Aorta (tissue), 5 donors: ENCODE data around the gene ERGIC1. TPM values are rescaled to one million over a fixed set of nuclear protein-coding genes. Genes with fewer than 3 reads are reported as not detected.

Experiments
- ATAC-seq: fragments of 200-7000 bp; cut with Tn5 transposase; one replicate; pipeline ENCODE4 v1.9.1; 2022; ENCODE audit warnings: moderate library complexity; ENCODE audit not compliant: low FRiP score
- DNase-seq, 2 donors: peaks; one replicate each; pipeline ENCODE4 v3.0.0-alpha.2; 2020
- H3K27ac ChIP-seq, 2 donors: one replicate each; pipeline ENCODE4 v1.5.1; 2013; ENCODE audit warnings: low read length in 2 of 2, mild to moderate bottlenecking in 2 of 2, moderate library complexity in 2 of 2, control low read depth in 1 of 2, inconsistent platforms in 1 of 2, low read depth in 1 of 2
- H3K27me3 ChIP-seq, 2 donors: one replicate each; pipeline ENCODE4 v1.6.1; 2013; ENCODE audit warnings: control low read depth in 1 of 2, low read length in 1 of 2, mild to moderate bottlenecking in 1 of 2, moderate library complexity in 1 of 2; ENCODE audit not compliant: insufficient read depth in 2 of 2, control insufficient read depth in 1 of 2
- H3K36me3 ChIP-seq, 2 donors: one replicate each; pipeline ENCODE4 v1.6.1; 2013; ENCODE audit warnings: control low read depth in 1 of 2, low read length in 1 of 2, mild to moderate bottlenecking in 1 of 2; ENCODE audit not compliant: insufficient read depth in 2 of 2, control insufficient read depth in 1 of 2
- H3K4me1 ChIP-seq, 2 donors: one replicate each; pipeline ENCODE4 v1.6.1; 2013; ENCODE audit warnings: low read length in 2 of 2, control low read depth in 1 of 2, mild to moderate bottlenecking in 1 of 2, moderate library complexity in 1 of 2; ENCODE audit not compliant: insufficient read depth in 2 of 2, control insufficient read depth in 1 of 2
- H3K4me3 ChIP-seq, 2 donors: one replicate each; pipeline ENCODE4 v1.5.1; 2013; ENCODE audit warnings: low read length in 2 of 2, control low read depth in 1 of 2, mild to moderate bottlenecking in 1 of 2
- H3K9me3 ChIP-seq: one replicate; pipeline ENCODE4 v1.6.1; 2013; ENCODE audit warnings: mild to moderate bottlenecking, low read length; ENCODE audit not compliant: control insufficient read depth
- WGBS, 2 donors: extraction: QIAGEN DNeasy Blood & Tissue Kit; methylation state at CpG; one replicate each; pipeline ENCODE4 v1.1.7; 2013; 5-methylcytosine and 5-hydroxymethylcytosine counted together
- intact Hi-C, 2 donors: fragments of 100-400 bp; cut with DNase I; formaldehyde crosslinking; loops; one replicate each; pipeline versions ENCODE4 v1.14.2 to v1.15.0; 2022
- polyA plus RNA-seq, 2 donors: library from polyadenylated mRNA; stranded (reverse); fragments of 200-250 nt; gene quantifications; one replicate each; pipeline ENCODE4 v1.2.3, GENCODE V29; 2013
- total RNA-seq, 2 donors: library from RNA; stranded (reverse); fragmentation: NEBNext Ultra II Directional; extraction: Animal tissue kit (Norgen Biotek cat#: 25700); gene quantifications; one replicate each; pipeline ENCODE4 v1.2.1, GENCODE V29; 2021
- donor health status: healthy with polysubstance abuse.
- donor health status: Bipolar disorder and iron deficiency.
- donor health status: DM: no; HTN: no; CAD: no.
- donor health status: DM: no; HTN: no; CAD: no.
- donor health status: DM: yes; HTN: yes; CAD: no.

Gene ERGIC1
- total and polyA plus RNA-seq, 4 donors = 122 to 170 (median 130) TPM

DNA sequence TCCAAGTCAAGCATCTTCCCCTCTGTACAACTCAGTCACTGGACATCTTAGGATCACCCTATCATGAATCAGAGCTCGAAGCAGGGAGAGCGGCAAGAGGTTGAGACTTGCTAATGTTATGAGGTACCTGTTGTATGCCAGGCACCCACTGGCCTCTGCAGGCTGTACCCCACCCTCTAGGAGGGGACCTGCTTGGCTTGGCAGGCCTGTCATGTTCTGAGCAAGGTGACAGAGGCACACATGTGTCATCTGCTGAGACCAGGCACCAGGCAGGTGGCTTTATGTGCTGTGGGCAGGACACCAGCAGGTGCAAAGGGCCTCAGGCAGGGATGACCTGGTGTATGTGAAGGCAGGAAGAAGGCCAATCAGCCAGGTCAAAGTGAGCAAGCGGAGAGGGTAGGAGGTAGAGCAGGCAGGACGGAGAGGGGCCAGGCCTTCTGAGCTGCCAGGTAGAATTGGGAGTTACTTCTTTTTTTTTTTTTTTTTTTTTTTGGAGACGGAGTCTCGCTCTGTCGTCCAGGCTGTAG, 64.9 kb downstream of the ERGIC1 start:
- no peak overlapping the region for H3K4me3 ChIP-seq
- WGBS, 2 donors = 90 to 97% methylated on average over 4 to 7 of the region's 7 CpGs
- H3K27me3 ChIP-seq = no peaks in the 10 kb centered on the region
- no peaks in the 10 kb centered on the region for H3K36me3 ChIP-seq
- DNase-seq (no peak), ATAC-seq (no peak)
- no peaks in the 10 kb centered on the region for H3K9me3 ChIP-seq
- peaks cover 0 to 6% of the 10 kb centered on the region in 2 donors for H3K4me1 ChIP-seq
- H3K27ac ChIP-seq = peak overlapping the region; percentile 70 to 96
- intact Hi-C loops = no loop called here

DNA sequence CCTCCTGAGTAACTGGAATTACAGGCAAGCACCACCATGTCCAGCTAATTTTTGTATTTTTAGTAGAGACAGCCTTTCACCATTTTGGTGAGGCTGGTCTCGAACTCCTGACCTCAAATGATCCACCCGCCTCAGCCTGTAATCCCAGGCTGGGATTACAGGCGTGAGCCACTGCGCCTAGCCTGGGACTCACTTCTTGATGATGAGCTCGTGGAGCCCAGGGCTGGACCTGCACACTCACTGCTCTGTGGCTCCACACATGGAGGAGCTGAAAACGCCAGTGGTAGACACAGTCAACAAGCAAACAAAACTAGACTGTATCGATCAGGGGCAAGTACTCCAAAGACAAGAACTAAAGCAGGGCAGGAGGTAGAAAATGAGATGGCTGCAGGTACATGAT, 65.4 kb downstream of the ERGIC1 start:
- 91% methylated on average over 7 of the region's 7 CpGs for WGBS, 2 donors
- Histone ChIP-seq H3K27ac (peak overlapping the region in 1 of 2 donors; percentile 70), H3K9me3 (no peaks in the 10 kb centered on the region), H3K4me1 (peaks cover 0 to 6% of the 10 kb centered on the region in 2 donors), H3K27me3 (no peaks in the 10 kb centered on the region), H3K4me3 (no peak overlapping the region), H3K36me3 (no peaks in the 10 kb centered on the region)
- DNase-seq = no peak
- no peak for ATAC-seq
- intact Hi-C loops = no loop called here

DNA sequence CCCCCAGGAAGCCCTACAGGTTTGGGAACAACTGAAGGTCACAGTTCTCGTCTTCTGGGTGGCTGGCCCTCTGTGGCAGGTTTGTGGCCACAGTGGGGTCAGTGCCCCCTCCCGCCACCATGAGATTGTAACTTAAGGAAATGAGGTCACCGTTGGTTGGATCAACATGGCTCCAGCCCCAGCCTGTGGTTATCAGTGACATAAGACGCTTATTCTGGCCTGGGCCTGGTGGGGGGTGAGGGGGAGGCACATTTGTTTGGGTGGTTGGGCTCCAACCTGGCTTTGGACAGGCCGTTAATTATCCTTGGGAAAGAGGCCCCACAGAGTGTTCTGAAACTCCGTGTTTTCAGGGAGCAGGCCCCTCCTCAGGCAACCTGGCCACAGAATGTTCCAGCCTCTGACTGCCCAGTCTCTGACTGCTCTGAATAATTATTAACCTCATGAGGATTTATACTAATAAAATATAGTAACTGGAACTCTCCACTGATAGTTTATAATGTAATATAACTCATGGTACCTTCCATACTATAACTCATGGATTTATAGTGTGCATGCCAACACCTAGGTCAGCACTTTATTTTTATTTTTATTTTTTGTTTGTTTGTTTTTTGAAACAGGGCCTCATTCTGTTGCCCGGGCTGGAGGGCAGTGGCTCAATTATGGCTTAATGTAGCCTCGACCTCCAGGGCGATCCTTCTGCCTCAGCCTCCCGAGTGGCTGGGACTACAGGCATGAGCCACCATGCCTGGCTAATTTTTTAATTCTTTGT, 67.1 kb downstream of the ERGIC1 start:
- ATAC-seq (peak; percentile 57), DNase-seq (peak; percentile 91 to 92)
- no peak overlapping the region for H3K4me3 ChIP-seq
- intact Hi-C loops = loop anchor here in 1 of 2 donors (5.0 kb wide), 2 partner anchors 104 to 129 kb away; partner anchors contain the start of gene DUSP1
- H3K9me3 ChIP-seq = no peaks in the 10 kb centered on the region
- H3K27ac ChIP-seq = peak overlapping the region; percentile 99
- H3K4me1 ChIP-seq = peaks cover 0 to 6% of the 10 kb centered on the region in 2 donors
- no peaks in the 10 kb centered on the region for H3K27me3 ChIP-seq
- WGBS, 2 donors = 17 to 20% methylated on average over 10 of the region's 10 CpGs
- no peaks in the 10 kb centered on the region for H3K36me3 ChIP-seq

DNA sequence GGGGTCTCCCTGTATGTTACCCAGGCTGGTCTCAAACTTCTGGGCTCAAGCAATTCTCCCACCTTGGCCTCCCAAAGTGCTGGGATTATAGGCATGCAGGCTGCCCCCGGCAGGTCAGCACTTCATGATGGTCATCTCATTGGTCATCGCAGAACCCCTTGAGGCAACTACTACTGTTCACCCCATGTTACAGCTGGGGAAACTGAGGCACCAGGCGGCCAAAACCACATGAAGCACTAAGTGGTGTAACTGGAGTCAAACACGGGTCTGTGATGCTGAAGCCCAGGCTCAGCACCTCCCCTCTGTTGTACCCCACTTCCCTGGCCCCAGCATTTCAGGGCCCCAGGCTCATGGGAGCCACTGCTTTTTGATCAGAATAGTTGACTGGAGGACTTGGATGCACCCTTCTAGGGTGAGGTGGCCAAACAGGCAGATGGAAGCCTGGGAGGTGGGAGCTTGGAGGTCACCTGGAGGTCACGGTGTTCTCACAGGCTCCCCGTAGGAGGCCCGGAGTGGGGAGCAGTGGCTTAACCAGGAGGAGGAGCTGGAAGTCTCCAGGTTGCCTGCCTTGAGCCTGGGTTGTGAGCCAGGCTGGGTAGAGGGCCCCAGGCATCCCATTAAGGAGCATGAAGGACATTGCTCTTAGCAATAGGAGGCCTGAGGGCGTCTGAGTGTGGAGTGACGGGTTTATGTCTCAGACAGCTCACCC, 67.9 kb downstream of the ERGIC1 start:
- H3K27ac ChIP-seq = peak overlapping the region; percentile 93 to 99

DNA sequence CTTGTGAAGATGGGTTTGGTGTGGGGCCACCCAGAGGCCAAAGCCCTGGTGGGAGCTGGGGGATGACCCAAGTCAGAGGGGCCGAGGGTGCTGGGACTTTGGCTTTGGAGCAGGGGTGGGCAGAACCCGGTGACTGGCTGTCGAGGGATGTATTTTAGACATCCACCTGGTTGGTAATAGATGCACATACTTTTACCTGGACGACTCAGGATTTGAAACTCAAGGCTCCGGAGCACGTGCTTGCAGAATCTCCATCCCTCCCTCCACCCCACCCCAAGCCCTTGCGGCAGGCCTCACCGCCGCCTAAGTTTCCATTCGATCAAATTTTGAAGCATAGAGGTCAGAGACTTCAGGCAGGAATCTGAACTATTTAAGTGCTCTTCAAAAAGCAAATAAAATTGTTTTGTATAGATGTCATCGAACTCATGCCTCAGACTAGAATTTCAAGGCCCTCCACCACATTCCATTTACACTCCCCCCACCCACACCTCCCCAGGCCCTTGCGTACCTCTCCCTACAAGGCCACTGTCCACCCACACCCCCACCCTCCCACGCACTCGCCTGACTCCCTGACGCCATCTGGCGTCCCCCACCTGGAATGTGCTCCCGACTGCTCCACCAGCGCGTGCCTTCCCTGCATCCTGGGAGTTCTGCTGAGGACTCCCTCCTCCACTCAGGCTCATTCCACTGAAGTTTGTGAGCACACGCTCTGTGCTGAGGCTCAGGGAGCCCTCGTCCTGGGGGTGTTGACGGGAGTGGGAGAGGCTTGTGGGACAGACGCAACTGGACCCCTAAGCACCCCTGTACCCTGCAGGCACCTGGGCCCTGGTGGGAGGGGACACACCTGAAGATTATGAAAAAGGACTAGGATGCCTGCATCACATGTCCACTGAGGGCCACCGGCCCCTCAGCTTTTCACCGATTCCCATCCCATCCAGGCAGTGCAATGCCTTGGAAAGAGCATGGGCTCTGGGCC, 68.7 kb downstream of the ERGIC1 start:
- intact Hi-C loops = loop anchor here (2.0 to 5.0 kb wide), 4 partner anchors 30 to 132 kb away; partner anchors contain the start of gene DUSP1 (in 2 of the 2)
- ATAC-seq = peak; percentile 61
- no peaks in the 10 kb centered on the region for H3K9me3 ChIP-seq
- H3K27ac ChIP-seq = peak overlapping the region; percentile 97 to 99
- no peak overlapping the region for H3K4me3 ChIP-seq
- no peaks in the 10 kb centered on the region for H3K27me3 ChIP-seq
- 17 to 19% methylated on average over 25 of the region's 25 CpGs for WGBS, 2 donors
- H3K36me3 ChIP-seq = no peaks in the 10 kb centered on the region
- peak; percentile 86 to 96 for DNase-seq
- peaks cover 0 to 6% of the 10 kb centered on the region in 2 donors for H3K4me1 ChIP-seq

More for the DNA sequence above, 67.9 kb downstream of the ERGIC1 start:
- intact Hi-C loops = loop anchor here (2.0 to 5.0 kb wide), 4 partner anchors 29 to 131 kb away; partner anchors contain the start of gene DUSP1 (in 2 of the 2)
- no peak overlapping the region for H3K4me3 ChIP-seq
- no peaks in the 10 kb centered on the region for H3K9me3 ChIP-seq
- ATAC-seq (no peak), DNase-seq (no peak)
- WGBS, 2 donors = 59 to 63% methylated on average over 9 of the region's 9 CpGs
- no peaks in the 10 kb centered on the region for H3K27me3 ChIP-seq
- H3K4me1 ChIP-seq = peaks cover 0 to 6% of the 10 kb centered on the region in 2 donors
- H3K36me3 ChIP-seq = no peaks in the 10 kb centered on the region

DNA sequence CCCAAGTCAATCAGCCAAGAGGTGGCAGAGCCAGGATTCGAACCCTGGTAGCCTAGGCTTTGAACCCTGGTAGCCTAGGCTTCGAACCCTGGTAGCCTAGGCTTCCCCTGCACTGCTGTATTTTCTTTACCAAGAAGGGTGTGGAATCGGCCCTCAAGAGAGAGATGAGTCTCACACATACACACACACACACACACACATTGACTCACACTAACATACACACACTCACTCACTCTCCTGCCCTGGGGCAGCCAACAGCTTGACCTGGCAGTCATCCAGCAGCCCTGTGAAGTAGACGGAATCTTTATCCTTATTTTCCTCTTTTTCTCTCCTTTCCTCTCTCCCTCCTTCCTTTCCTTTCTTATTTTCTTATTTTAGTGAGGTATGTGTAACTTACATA, 69.7 kb downstream of the ERGIC1 start:
- no peaks in the 10 kb centered on the region for H3K9me3 ChIP-seq
- no peak for ATAC-seq
- H3K27ac ChIP-seq = peak overlapping the region; percentile 97
- H3K36me3 ChIP-seq = no peaks in the 10 kb centered on the region
- peak; percentile 79 to 89 for DNase-seq
- intact Hi-C loops = loop anchor here (2.0 to 5.0 kb wide), 5 partner anchors 27 to 133 kb away; partner anchors contain the start of gene DUSP1 (in 2 of the 2)
- H3K27me3 ChIP-seq = no peaks in the 10 kb centered on the region
- 28 to 32% methylated on average over 4 of the region's 4 CpGs for WGBS, 2 donors
- H3K4me3 ChIP-seq = no peak overlapping the region
- peaks cover 0 to 6% of the 10 kb centered on the region in 2 donors for H3K4me1 ChIP-seq

DNA sequence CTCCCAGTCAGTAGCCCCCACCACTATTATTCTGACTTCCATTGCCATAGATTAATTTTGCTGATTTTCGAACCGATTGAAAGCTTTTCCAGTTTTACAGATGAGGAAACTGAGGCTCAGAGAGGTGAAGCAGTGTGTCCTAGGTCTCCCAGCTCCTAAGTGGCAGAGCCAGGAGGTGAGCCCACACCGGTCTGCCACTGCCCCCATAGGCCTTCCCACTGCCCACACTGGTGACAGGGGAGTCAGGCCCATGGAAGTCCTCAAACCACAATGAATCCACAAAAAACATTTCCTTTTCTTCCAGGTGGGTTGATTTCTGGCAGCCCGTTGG, 70.2 kb downstream of the ERGIC1 start:
- H3K4me1 ChIP-seq = peaks cover 0 to 6% of the 10 kb centered on the region in 2 donors
- DNase-seq (no peak), ATAC-seq (no peak)
- 24 to 29% methylated on average over 4 of the region's 4 CpGs for WGBS, 2 donors
- H3K27me3 ChIP-seq = no peaks in the 10 kb centered on the region
- no peaks in the 10 kb centered on the region for H3K36me3 ChIP-seq
- H3K4me3 ChIP-seq = no peak overlapping the region
- H3K27ac ChIP-seq = peak overlapping the region; percentile 97
- H3K9me3 ChIP-seq = no peaks in the 10 kb centered on the region
- intact Hi-C loops = loop anchor here (2.0 to 5.0 kb wide), 3 partner anchors 27 to 132 kb away; partner anchors contain the start of gene DUSP1 (in 1 of the 2)
